DMS79 (cell line): Measurements from ENCODE around the gene SHROOM1.

ENCODE experiments used
- DNase-seq: peaks from one replicate; lab custom pipeline; 2025; lab: John Stamatoyannopoulos, UW

SHROOM1 gene

GRCh38 chr5:132777209-132778069 lies 53.0 kb downstream of the SHROOM1 start, which contains the start of gene SEPTIN8:
Gene SEPTIN8, minus strand, starts transcription at chr5:132777239. Its CDS starts 102 bp downstream, at chr5:132777137.
- no peak for DNase-seq

GRCh38 chr5:132776938-132777208 lies 53.6 kb downstream of the SHROOM1 start:
- no peak for DNase-seq

GRCh38 chr5:132776131-132776937 lies 54.1 kb downstream of the SHROOM1 start:
- DNase-seq: no peak

GRCh38 chr5:132775476-132775961 lies 54.9 kb downstream of the SHROOM1 start:
- DNase-seq: no peak

- DNase-seq: no peak
Measured at GRCh38 chr5:132774896-132775295, 55.6 kb downstream of the SHROOM1 start.

GRCh38 chr5:132774406-132774805 lies 56.0 kb downstream of the SHROOM1 start:
- DNase-seq: no peak

- no peak for DNase-seq
Measured at GRCh38 chr5:132773601-132774355, 56.7 kb downstream of the SHROOM1 start.

GRCh38 chr5:132773114-132773513 lies 57.3 kb downstream of the SHROOM1 start:
- no peak for DNase-seq

GRCh38 chr5:132772291-132773070 lies 58.0 kb downstream of the SHROOM1 start:
- DNase-seq: no peak
